ENCODE data around the gene ZKSCAN1. TPM values are rescaled to one million over a fixed set of nuclear protein-coding genes. Genes with fewer than 3 reads are reported as not detected.
A peak's percentile ranks its signal among the peaks of the same experiment; 100 is the strongest.

Gene ZKSCAN1
- total RNA-seq, 1 experiment from 2014 or later = 61.2 TPM

GRCh38 chr7:100087055-100087750, 71.8 kb downstream of the ZKSCAN1 start:
- POLR2A ChIA-PET = interaction anchor here (1.4 kb wide), 1 partner anchor 13 kb away, joined by 3 read pairs; no protein-coding TSS in a partner anchor
- Histone ChIP-seq H3K9ac (ENCODE audit: low read length) (peak overlapping the region; percentile 23; the same call in 1 of the 2 replicates), H2AFZ (ENCODE audit: low read depth, low read length, poor library complexity, severe bottlenecking) (no peak overlapping the region), H3K9me3 (ENCODE audit: control insufficient read depth in 1 of 2, insufficient read depth in 1 of 2, low read depth in 1 of 2, low read length in 2 of 2) (no peaks in the 10 kb centered on the region), H3K27me3 (ENCODE audit: insufficient read depth, low read length) (no peaks in the 10 kb centered on the region), H3K4me2 (ENCODE audit: low read length) (peak overlapping the region; percentile 83), H3K9me2 (ENCODE audit: insufficient read depth) (no peaks in the 10 kb centered on the region), H3K4me3 (replicated peaks in 1 of 2; ENCODE audit: low read depth in 1 of 2, low read length in 2 of 2) (no peak overlapping the region), H4K20me1 (ENCODE audit: insufficient read depth) (no peaks in the 10 kb centered on the region; the same call in 1 of the 2 replicates), H3K4me1 (ENCODE audit: control insufficient read depth in 1 of 2, insufficient read depth in 2 of 2, low read length in 2 of 2) (peaks cover 11 to 48% of the 10 kb centered on the region in 2 experiments), H3K36me3 (ENCODE audit: control insufficient read depth in 1 of 2, insufficient read depth in 2 of 2, low read length in 2 of 2) (peaks cover 2 to 16% of the 10 kb centered on the region in 2 experiments; a peak in 2 of 4 replicates), H3K27ac (ENCODE audit: low read depth, low read length) (no peak overlapping the region), H3K79me2 (ENCODE audit: insufficient read depth, low read length) (peaks cover 21% of the 10 kb centered on the region)
- no TSS peak for BruUV-seq (replicated peaks)
- ATAC-seq (no peak), DNase-seq (ENCODE audit: low read depth, low spot score) (no peak)
- RAD21 ChIA-PET (ENCODE audit: low non-redundant PET in 1 of 2, low total read pairs in 2 of 2, uncharacterized antibody in 2 of 2, unreplicated experiment in 2 of 2) = interaction anchor here in 1 of 2 experiments (0.7 kb wide), 1 partner anchor 70 kb away, joined by 11 read pairs; no protein-coding TSS in a partner anchor
- TF ChIP-seq YY1 (IDR thresholded peaks at IDR 0.05; ENCODE audit: extremely low read depth, insufficient replicate concordance, low read depth, low read length) (no peak), ZFX (IDR thresholded peaks at IDR 0.05) (no peak), JUND (IDR thresholded peaks at IDR 0.05) (no peak), EGR1 (IDR thresholded peaks at IDR 0.05; ENCODE audit: low read depth) (no peak), EZH2phosphoT487 (IDR thresholded peaks at IDR 0.05; ENCODE audit: borderline replicate concordance) (no peak), SIN3A (IDR thresholded peaks at IDR 0.05; ENCODE audit: low read depth) (no peak), POLR2A (IDR thresholded peaks at IDR 0.05; ENCODE audit: borderline replicate concordance, extremely low read depth, insufficient read depth, insufficient read length) (no peak), POLR2AphosphoS5 (IDR thresholded peaks at IDR 0.05; ENCODE audit: low read depth, low read length) (no peak), RAD21 (IDR thresholded peaks at IDR 0.05; ENCODE audit: low read depth) (no peak)
- CTCF ChIA-PET = no interaction called here
- intact Hi-C loops (cut with micrococcal nuclease) = no loop called here

GRCh38 chr7:100088095-100088620, 72.8 kb downstream of the ZKSCAN1 start:
- H3K4me1 ChIP-seq (ENCODE audit: control insufficient read depth in 1 of 2, insufficient read depth in 2 of 2, low read length in 2 of 2) = peaks cover 8 to 39% of the 10 kb centered on the region in 2 experiments
- peak overlapping the region; percentile 90 for H3K27ac ChIP-seq (ENCODE audit: low read depth, low read length)
- DNase-seq (ENCODE audit: low read depth, low spot score) (no peak), ATAC-seq (peak; percentile 5)
- H3K9ac ChIP-seq (ENCODE audit: low read length) = peak overlapping the region; percentile 94
- peaks cover 9 to 26% of the 10 kb centered on the region in 2 experiments; a peak in 3 of 4 replicates for H3K36me3 ChIP-seq (ENCODE audit: control insufficient read depth in 1 of 2, insufficient read depth in 2 of 2, low read length in 2 of 2)
- intact Hi-C loops (cut with micrococcal nuclease) = no loop called here
- no peaks in the 10 kb centered on the region for H3K9me2 ChIP-seq (ENCODE audit: insufficient read depth)
- no peaks in the 10 kb centered on the region for H3K27me3 ChIP-seq (ENCODE audit: insufficient read depth, low read length)
- POLR2A ChIA-PET = interaction anchor here (0.6 to 1.7 kb wide), 2 partner anchors 13 to 40 kb away, joined by 3 to 11 read pairs; partner anchors contain the start of genes AP4M1 and MCM7
- H3K9me3 ChIP-seq (ENCODE audit: control insufficient read depth in 1 of 2, insufficient read depth in 1 of 2, low read depth in 1 of 2, low read length in 2 of 2) = no peaks in the 10 kb centered on the region
- CTCF ChIA-PET = no interaction called here
- H3K4me2 ChIP-seq (ENCODE audit: low read length) = peak overlapping the region; percentile 83
- BruUV-seq (replicated peaks) = TSS peak; percentile 42
- H2AFZ ChIP-seq (ENCODE audit: low read depth, low read length, poor library complexity, severe bottlenecking) = no peak overlapping the region
- H4K20me1 ChIP-seq (ENCODE audit: insufficient read depth) = no peaks in the 10 kb centered on the region; the same call in 1 of the 2 replicates
- RAD21 ChIA-PET (ENCODE audit: low non-redundant PET in 1 of 2, low total read pairs in 2 of 2, uncharacterized antibody in 2 of 2, unreplicated experiment in 2 of 2) = interaction anchor here in 1 of 2 experiments (0.6 to 0.7 kb wide), 2 partner anchors 69 to 185 kb away, joined by 3 to 11 read pairs; no protein-coding TSS in a partner anchor
- H3K79me2 ChIP-seq (ENCODE audit: insufficient read depth, low read length) = peaks cover 21% of the 10 kb centered on the region
- peak overlapping the region; percentile 91 to 93 for H3K4me3 ChIP-seq (replicated peaks in 1 of 2; ENCODE audit: low read depth in 1 of 2, low read length in 2 of 2)
- TF ChIP-seq CBX3 (IDR thresholded peaks at IDR 0.05; ENCODE audit: low read depth) (no peak), RAD21 (IDR thresholded peaks at IDR 0.05; ENCODE audit: low read depth) (no peak), SRF (IDR thresholded peaks at IDR 0.05; ENCODE audit: low read depth) (no peak), EZH2 (IDR thresholded peaks at IDR 0.05) (no peak), FOSL1 (IDR thresholded peaks at IDR 0.05; ENCODE audit: low read depth) (no peak), REST (IDR thresholded peaks at IDR 0.05; ENCODE audit: low read depth) (no peak), ZNF274 (IDR thresholded peaks at IDR 0.05; ENCODE audit: low read depth, low read length) (no peak), MAX (IDR thresholded peaks at IDR 0.05) (no peak)
